GM18870 (cell line): Measurements from ENCODE around the gene ADSL.

Source experiments
- ATAC-seq: cut with Tn5 transposase; IDR thresholded peaks from one replicate; pipeline ENCODE4 v1.9.1; 2021; ENCODE audit warnings: moderate library complexity; ENCODE audit not compliant: unreplicated experiment

ADSL gene

DNA sequence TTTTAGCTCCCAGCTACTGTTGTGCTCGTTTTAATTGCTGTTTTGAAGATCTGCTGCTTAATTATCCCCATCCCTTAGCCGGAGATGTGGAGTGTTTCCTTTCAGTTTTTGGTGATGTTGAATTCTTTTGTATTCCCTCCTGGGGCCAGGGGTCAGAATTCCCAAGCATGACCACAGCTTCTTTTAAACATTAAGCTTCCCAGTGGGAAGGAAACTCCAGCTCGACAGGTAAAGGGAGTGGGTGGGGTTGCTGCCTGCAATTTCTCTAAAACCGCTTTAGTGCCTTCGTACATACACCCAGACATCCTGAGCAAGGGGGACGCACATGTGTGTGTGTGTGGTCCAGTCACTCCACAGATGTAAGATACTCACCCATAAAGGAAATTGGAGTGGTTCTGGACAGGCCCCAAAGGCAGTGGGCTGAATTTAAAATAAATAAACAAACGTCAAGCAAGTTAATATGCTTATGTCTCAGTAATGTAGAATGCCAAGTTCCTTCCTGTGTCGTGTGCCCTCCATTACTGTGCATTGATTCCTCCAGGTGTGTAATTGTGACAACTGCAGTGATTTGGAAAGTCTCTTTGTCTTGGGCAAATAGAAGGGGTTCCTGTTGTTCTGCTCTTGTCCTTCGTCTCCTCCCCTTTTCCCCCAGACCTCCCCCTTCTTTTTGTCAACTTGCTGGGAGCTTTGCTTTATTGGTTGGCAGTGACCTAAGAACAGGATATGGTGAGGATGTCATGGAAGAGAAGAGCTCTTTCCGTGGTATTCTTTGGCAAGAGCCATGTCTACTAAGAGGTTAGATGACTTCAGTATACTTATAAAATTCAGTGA lies 19.2 kb upstream of the ADSL start:
- ATAC-seq = no peak

GRCh38 chr22:40328546-40329456 lies 17.5 kb upstream of the ADSL start:
- no peak for ATAC-seq

GRCh38 chr22:40329466-40329865 lies 16.8 kb upstream of the ADSL start:
- no peak for ATAC-seq

DNA sequence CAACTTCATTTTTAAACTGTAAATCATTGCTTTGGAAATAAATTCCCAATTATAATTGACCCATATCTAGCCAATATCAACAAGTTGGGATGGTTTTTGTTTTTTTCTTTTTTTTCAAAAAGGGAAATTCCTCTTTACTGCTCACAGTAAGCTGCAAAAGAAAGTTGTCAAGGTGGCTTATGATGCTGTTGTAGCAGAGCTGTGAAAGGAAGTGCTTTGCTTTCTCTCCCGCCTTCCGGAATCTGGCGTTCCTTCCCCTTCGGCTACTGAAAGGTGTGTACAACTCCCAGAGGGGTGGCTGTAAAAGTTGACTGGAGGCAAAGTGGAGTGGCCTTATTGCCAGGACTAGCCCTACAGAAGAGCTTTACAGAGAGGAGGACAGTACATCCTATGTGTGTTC lies 16.2 kb upstream of the ADSL start:
- ATAC-seq = no peak

DNA sequence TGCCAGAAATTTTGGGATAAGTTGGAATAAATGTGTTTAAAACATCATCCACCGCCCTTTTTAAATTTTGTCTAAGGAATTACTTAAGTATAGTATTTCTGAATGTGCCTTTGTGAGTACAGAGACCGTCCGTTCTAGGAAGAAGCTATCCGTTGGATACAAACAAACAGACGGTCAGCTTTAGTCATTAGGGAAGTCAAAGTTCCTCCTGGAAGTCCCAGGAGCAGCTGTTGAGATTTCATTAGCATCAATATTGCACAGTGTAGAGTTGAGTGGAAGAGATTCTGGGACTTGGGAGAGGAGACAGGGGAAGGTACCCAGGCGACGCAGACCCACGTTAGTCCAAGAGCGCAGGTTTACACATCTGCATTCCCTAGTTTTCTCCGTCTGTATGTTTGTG lies 15.7 kb upstream of the ADSL start:
- ATAC-seq = no peak

DNA sequence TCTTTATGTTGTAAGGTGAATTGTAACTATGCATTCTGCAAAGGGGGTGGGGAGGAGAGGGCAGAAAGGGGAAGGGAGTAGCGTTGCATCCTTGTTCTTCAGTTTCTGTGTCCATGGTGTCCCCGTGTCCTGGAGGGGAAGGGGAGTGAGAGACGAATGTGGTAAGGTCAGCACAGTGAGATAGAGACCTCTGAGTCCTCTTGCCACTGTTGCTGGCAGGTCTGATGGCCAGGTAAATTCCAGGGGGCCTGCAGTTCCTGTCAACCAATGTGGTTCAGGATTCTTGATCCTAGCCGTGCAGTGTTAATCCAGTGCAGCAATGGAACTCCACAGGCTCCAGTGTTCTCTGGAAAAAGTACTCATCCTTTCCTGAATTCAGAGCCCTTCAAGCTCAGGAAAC lies 14.6 kb upstream of the ADSL start:
- no peak for ATAC-seq

DNA sequence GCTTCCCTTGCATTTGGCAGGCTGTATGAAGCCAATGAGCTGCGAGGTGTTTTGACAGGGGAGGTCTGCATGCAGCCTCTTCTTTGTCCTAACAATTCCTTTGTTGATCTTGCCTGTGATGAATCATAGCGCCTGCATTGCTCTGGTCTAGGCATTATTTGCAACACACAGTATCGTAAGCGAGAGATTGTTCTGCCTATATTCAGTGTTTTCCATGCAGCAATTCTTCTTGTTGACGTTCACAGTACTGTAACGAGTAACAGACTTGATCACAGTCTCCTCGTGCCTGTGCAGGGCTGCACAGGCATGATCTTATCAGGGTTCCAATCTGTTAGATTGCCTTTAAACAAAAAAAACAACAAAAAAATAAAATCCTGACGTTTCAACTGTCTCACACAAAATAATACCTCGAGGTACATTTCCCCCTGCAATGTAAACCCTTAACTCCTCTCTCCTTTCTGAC lies 13.9 kb upstream of the ADSL start:
- no peak for ATAC-seq

- no peak for ATAC-seq
Observed at GRCh38 chr22:40334060-40334459, 12.2 kb upstream of the ADSL start.

GRCh38 chr22:40334899-40335298 lies 11.4 kb upstream of the ADSL start:
- ATAC-seq = no peak

DNA sequence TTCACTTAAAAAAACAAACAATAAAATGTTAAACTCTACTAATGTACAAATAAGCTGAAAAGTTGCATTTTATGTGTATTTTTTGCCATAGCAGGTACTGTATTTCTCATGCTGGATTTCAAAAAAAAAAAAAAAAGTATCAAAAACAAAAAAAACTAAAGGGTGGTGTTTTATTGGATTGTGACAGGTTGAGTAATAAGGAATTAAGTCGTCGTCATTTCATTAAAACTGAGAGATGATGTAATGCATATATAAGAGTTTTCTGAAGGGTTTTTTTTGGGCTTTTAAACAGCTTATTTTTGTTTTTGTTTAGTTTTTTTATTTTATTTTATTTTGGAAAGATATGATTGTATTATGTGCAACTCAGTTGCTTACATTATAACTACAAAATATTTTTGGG lies 10.9 kb upstream of the ADSL start:
- no peak for ATAC-seq

GRCh38 chr22:40340044-40340443 lies 6.3 kb upstream of the ADSL start:
- ATAC-seq = no peak

- no peak for ATAC-seq
Observed at GRCh38 chr22:40341604-40342003, 4.7 kb upstream of the ADSL start.

DNA sequence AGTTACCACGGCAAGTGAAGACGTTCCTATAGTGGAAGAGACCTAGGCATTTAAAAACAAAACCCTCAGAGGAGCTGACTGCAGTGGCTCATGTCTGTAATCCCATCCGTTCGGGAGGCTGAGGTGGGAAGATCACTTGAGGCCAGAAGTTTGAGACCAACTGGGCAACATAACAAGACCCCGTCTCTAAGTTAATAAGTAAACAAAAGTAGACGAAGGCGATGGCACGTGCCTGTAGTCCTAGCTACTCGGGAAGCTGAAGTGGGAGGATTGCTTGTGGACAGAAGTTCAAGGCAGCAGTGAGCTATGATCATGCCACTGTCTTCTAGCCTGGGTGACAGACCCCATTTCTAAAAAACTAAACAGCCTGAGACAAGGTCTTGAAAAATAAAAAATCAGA lies 3.8 kb upstream of the ADSL start:
- no peak for ATAC-seq

DNA sequence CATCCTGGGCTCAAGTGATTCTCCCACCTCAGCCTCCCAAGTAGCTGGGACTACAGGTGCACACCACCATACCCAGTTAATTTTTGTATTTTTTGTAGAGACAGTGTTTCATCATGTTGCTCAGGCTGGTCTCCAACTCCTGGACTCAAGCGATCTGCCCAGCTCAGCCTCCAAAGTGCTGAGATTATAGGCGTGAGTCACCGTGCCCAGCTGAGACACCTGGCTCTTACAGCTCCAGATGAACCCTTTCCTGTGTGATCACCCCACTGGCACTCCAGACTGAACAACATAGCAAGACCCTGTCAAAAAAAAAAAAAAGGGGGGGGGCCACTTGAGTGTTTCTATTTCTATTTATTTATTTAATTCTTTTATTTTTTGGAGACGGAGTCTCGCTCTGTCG lies 1.0 kb upstream of the ADSL start:
- no peak for ATAC-seq

- no peak for ATAC-seq
Observed at GRCh38 chr22:40345815-40346184, 500 bp upstream of the ADSL start.

GRCh38 chr22:40347300-40347699 lies 1.0 kb downstream of the ADSL start:
- no peak for ATAC-seq

- no peak for ATAC-seq
Observed at GRCh38 chr22:40348025-40348658, 1.8 kb downstream of the ADSL start.

DNA sequence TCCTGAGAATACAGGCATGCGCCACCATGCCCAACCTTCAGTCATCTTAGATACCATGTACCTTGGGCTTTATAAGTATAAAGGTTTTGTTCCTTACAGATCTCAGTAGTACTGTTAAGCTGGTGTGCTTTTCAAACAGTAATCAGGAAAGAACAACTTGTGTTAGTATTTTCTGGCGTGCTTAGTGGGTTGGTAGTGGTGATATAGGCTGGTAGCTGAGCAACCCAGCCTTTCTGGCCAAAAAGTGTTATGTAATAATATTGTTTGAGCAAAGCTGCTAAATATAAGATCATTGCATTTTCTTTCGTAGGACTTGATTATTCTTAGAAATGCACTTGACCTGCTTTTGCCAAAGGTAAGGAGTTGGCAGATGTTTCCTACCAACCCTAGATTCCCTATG lies 6.5 kb downstream of the ADSL start:
- ATAC-seq = no peak

DNA sequence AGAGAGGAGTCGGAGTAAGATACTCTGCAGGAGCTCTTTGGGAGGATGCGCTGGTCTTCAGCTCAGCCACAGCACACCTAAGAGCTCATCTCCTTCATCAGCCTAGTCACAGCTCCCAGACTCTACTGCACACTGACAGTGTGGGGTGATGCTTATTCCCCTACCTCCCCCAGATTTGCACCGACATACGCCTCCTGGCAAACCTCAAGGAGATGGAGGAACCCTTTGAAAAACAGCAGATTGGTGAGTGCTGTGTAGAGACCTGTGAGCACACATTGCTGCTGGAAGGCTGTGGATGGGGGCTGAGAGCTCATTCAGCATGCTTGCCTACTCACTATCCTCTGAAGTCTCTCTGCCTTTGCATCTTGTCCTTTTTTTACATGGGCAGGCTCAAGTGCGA lies 14.8 kb downstream of the ADSL start:
- ATAC-seq = no peak

DNA sequence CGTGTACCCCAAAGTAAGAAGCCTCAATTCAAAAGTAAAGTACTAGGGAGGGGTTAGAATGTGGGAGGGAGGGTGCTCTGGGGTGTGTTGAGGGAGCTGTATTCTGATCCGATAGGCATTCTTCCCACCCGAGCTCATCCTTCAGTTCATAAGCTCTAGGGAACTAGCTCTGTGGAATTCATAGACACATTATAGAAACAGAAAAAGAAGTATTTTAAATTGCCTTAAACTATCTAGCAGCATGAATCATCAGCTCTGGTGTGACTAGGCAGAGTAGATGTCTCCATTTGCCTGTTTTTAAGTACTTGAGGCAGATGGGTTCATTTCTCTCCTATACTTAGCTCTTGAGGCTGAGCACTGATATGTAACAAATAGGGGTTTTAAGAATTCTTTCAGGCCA lies 16.8 kb downstream of the ADSL start:
- ATAC-seq = no peak

- no peak for ATAC-seq
Observed at GRCh38 chr22:40364431-40364830, 18.1 kb downstream of the ADSL start.

GRCh38 chr22:40366068-40366467 lies 19.8 kb downstream of the ADSL start:
- no peak for ATAC-seq
